HepG2 (cell line): ENCODE results near the gene ABHD1. TPM values are rescaled to one million over a fixed set of nuclear protein-coding genes. Genes with fewer than 3 reads are reported as not detected.
A peak's percentile ranks its signal among the peaks of the same experiment; 100 is the strongest.

Experiments used
- ARHGAP35 ChIP-seq: sonication (generic); formaldehyde crosslinking; IDR thresholded peaks from 2 replicates; pipeline ENCODE4 v1.9.0; 2022; ENCODE audit warnings: mild to moderate bottlenecking, inconsistent platforms, moderate library complexity, missing genetic modification reagents, borderline replicate concordance
- BHLHE40 ChIP-seq: IDR thresholded peaks from 2 replicates; pipeline ENCODE4 v1.6.1; 2011; ENCODE audit warnings: low read length, improper control_type of control experiment
- CC2D1A ChIP-seq: sonication (generic); formaldehyde crosslinking; IDR thresholded peaks from 2 replicates; pipeline ENCODE4 v1.8.1; 2023; ENCODE audit warnings: mild to moderate bottlenecking, missing genetic modification reagents
- ELF4 ChIP-seq: sonication (generic); formaldehyde crosslinking; IDR thresholded peaks from 2 replicates; pipeline ENCODE4 v1.5.0; 2020; ENCODE audit warnings: missing genetic modification reagents, mild to moderate bottlenecking, moderate library complexity, borderline replicate concordance
- FOSL1 ChIP-seq: sonication (generic); formaldehyde crosslinking; IDR thresholded peaks from 2 replicates; pipeline ENCODE4 v1.9.0; 2021; ENCODE audit warnings: missing genetic modification reagents, borderline replicate concordance
- FUBP1 ChIP-seq: sonication (generic); formaldehyde crosslinking; IDR thresholded peaks from 2 replicates; pipeline ENCODE4 v1.5.1; 2020; ENCODE audit warnings: missing genetic modification reagents, mild to moderate bottlenecking, borderline replicate concordance
- GATAD1 ChIP-seq: IDR thresholded peaks from 2 replicates; pipeline ENCODE4 v1.6.1; 2016; ENCODE audit warnings: missing genetic modification reagents, missing compliant biosample characterization
- HDAC2 ChIP-seq: sonication (generic); formaldehyde crosslinking; IDR thresholded peaks from 2 replicates; pipeline ENCODE4 v1.4.0; 2020; ENCODE audit warnings: missing genetic modification reagents
- HNF1B ChIP-seq: sonication (generic); formaldehyde crosslinking; IDR thresholded peaks from 2 replicates; pipeline ENCODE4 v1.5.1; 2020; ENCODE audit warnings: mild to moderate bottlenecking, moderate library complexity, missing genetic modification reagents
- KLF6 ChIP-seq: IDR thresholded peaks from 2 replicates; pipeline ENCODE4 v1.8.0; 2016; ENCODE audit warnings: missing biosample characterization, missing genetic modification reagents
- MNT ChIP-seq: fragments of 450-650 bp; IDR thresholded peaks from 2 replicates; pipeline ENCODE4 v1.6.1; 2016
- TIGD3 ChIP-seq: sonication (generic); formaldehyde crosslinking; IDR thresholded peaks from 2 replicates; pipeline ENCODE4 v1.5.1; 2020; ENCODE audit warnings: mild to moderate bottlenecking, missing genetic modification reagents, borderline replicate concordance
- ZNF18 ChIP-seq: sonication (generic); formaldehyde crosslinking; IDR thresholded peaks from 2 replicates; pipeline ENCODE4 v1.8.0; 2022; ENCODE audit warnings: mild to moderate bottlenecking, missing genetic modification reagents; ENCODE audit not compliant: insufficient replicate concordance
- ZNF451 ChIP-seq: sonication (generic); formaldehyde crosslinking; IDR thresholded peaks from 2 replicates; pipeline ENCODE4 v1.5.0; 2020; ENCODE audit warnings: mild to moderate bottlenecking, missing genetic modification reagents
- ZNF460 ChIP-seq: sonication (generic); formaldehyde crosslinking; IDR thresholded peaks from 2 replicates; pipeline ENCODE4 v1.5.1; 2020; ENCODE audit warnings: missing genetic modification reagents, mild to moderate bottlenecking, borderline replicate concordance
- ZNF501 ChIP-seq: sonication (generic); formaldehyde crosslinking; IDR thresholded peaks from 2 replicates; pipeline ENCODE4 v1.5.1; 2020; ENCODE audit warnings: mild to moderate bottlenecking, moderate library complexity, missing genetic modification reagents
- ZNF512 ChIP-seq: sonication (generic); formaldehyde crosslinking; IDR thresholded peaks from 2 replicates; pipeline ENCODE4 v1.4.0; 2020; ENCODE audit warnings: mild to moderate bottlenecking, missing genetic modification reagents
- ZNF670 ChIP-seq: sonication (generic); formaldehyde crosslinking; IDR thresholded peaks from 2 replicates; pipeline ENCODE4 v1.8.0; 2022; ENCODE audit warnings: mild to moderate bottlenecking, missing genetic modification reagents, borderline replicate concordance
- ZNF792 ChIP-seq: IDR thresholded peaks from 2 replicates; pipeline ENCODE4 v1.6.1; 2016
- polyA plus RNA-seq, 8 experiments: library from polyadenylated mRNA; depleted of rRNA in 3 of 8; stranded (reverse) in 7 of 8; unstranded in 1 of 8; fragments of >200 nt; fragmentation: Illumina TruSeq in 4 of 8; extraction: Trizol in 4 of 8; gene quantifications; 2 replicates each; pipeline versions ENCODE4 v1.2.1 to v1.2.3, GENCODE V29; 2011 to 2016; ENCODE audit warnings: low read depth in 4 of 8, missing spikeins in 1 of 8, mixed read lengths in 1 of 8; ENCODE audit not compliant: insufficient read depth in 1 of 8
- total RNA-seq, 5 experiments: library from RNA; depleted of rRNA; stranded (reverse); fragments of >200 nt; fragmentation: Illumina TruSeq; extraction: Trizol; gene quantifications; 2 replicates each; pipeline ENCODE4 v1.2.3, GENCODE V29; 2016; ENCODE audit warnings: low read depth in 1 of 5

Gene ABHD1
- total and polyA plus RNA-seq, 2 of the 13 experiments (the other 11 are each of a cell fraction or from before 2014, with no cell fraction given): 0.04 to 0.81 TPM

- peak; percentile 97 for TF ChIP-seq HNF1B (CRISPR knock-in tag)
- no peak for TF ChIP-seq FUBP1 (CRISPR knock-in tag)
- TF ChIP-seq ZNF18 (CRISPR knock-in tag): peak; percentile 100
- TF ChIP-seq ZNF501: peak; percentile 78
- peak; percentile 49 for TF ChIP-seq MNT
- TF ChIP-seq CC2D1A (CRISPR knock-in tag): no peak
- TF ChIP-seq ZNF792 (CRISPR knock-in tag): peak; percentile 78; the same call in 1 of the 2 replicates
- TF ChIP-seq HDAC2 (CRISPR knock-in tag): peak; percentile 99
- TF ChIP-seq BHLHE40: no peak
- peak; percentile 86; the same call in 1 of the 2 replicates for TF ChIP-seq ZNF451 (CRISPR knock-in tag)
- peak; percentile 28; the same call in 1 of the 2 replicates for TF ChIP-seq FOSL1 (CRISPR knock-in tag)
- no peak; the same call in 1 of the 2 replicates for TF ChIP-seq KLF6 (CRISPR knock-in tag)
- TF ChIP-seq ELF4 (CRISPR knock-in tag): no peak
- no peak for TF ChIP-seq ARHGAP35
- TF ChIP-seq GATAD1: peak; percentile 69
- TF ChIP-seq ZNF512 (CRISPR knock-in tag): no peak
- TF ChIP-seq ZNF670 (CRISPR knock-in tag): no peak
- no peak for TF ChIP-seq TIGD3 (CRISPR knock-in tag)
- TF ChIP-seq ZNF460 (CRISPR knock-in tag): no peak
These were observed 30.8 kb upstream of the ABHD1 start (continued) for GRCh38 chr2:27092696-27093429.
